Kidney glomerular epithelial cell (primary cell): ENCODE data around the gene LRRC38.

Experiments
- DNase-seq: peaks from one replicate; lab custom pipeline; 2025; lab: John Stamatoyannopoulos, UW

LRRC38 gene

GRCh38 chr1:13516606-13517005 lies 2.8 kb upstream of the LRRC38 start:
- DNase-seq, result no peak

DNA sequence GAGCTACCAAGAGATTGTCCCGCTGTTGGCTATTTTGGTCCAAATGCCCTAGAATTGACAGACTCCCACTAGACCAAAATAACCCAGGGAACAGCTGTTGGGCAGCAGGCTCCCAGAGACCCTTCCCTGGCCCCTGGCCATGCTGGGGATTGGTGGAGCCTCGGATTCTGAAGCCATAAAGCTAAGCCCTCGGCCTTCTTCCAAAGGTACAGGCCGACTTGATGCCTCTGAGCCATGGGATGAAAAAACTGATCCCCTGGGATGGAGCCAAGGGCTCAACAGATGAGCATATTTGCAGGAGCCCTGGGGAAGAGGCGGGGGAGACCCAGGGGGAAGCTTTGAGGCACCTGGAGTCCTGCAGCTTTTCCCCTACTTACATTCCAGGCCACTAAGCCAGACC lies 1.0 kb upstream of the LRRC38 start:
- no peak for DNase-seq

- DNase-seq, result no peak
Observed at GRCh38 chr1:13513063-13513894, 524 bp downstream of the LRRC38 start.

DNA sequence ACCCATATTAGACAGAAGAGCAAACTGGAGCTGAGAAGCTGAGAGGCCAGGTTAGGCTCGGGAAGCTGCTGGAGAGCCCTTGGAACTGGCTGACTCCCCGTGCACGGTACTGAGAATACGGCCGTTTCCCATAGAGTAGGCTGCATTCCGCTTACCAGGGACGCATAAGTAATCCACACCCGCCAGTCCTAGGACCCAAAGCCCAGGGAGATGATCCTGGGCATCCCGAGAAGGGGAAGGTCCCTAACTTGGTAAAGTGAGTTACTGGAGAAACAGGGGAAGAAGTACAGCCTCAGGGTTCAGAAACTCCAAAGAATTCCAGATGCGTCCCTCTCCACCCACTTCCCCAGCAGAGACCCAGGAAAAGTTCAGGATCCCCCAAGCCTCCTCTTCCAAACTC lies 1.3 kb downstream of the LRRC38 start:
- no peak for DNase-seq

DNA sequence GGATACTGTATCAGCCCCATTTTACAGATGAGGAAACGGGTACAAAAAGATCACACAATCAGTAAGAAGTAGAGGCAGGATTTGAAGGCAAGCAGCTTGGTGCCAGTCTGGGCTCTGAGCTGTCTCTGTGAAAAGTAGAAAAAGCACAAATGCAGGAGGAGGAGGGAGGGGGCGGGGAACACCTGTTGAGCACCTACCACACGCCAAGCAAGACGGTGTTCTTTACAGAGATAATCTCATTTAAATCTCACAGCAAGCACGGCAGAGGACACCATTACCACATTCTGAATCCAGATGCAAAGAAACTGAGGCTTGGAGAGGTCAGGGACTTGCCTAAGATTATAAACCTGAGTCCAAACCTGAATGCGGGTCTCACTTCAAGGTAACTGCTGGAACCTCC lies 3.3 kb downstream of the LRRC38 start:
- DNase-seq, result no peak

GRCh38 chr1:13507075-13507474 lies 6.7 kb downstream of the LRRC38 start:
- no peak for DNase-seq

DNA sequence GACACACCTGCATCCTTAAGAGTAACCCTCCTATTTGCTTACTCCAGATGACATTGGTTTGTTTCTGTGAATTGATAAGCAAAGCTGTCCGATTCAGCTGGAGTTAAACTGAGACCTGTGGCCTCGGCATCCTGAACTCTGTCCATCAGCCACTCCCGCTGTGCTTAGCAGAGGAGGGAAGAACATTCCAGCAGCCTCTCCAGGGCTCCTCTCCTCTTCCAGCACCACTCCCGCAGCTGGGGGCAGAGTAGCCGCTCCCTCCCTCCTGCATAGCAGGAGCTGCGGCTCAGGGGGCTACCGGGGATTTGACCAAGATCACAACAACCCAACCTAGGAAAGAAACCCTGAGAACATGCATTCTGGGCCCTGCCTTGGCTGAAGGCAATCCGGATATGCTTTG lies 8.8 kb downstream of the LRRC38 start:
- DNase-seq, result no peak

DNA sequence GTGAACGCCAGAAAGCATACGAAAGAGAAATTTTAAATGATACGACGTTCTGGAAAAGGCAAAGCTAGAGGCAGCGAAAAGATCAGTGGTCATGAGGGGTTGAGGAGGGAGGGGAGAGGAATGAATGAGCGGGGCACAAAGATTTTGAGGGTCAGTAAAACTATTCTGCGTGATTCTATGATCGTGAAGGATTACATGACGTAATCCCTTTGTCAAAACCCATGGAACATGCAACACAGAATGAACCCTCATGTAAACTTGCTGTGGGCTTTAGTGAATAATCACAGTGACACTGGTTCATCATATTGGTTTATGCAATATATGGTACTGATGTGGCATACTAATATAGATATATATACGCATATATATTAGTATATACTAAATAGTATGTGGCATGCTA lies 13.0 kb downstream of the LRRC38 start:
- no peak for DNase-seq

- no peak for DNase-seq
Observed at GRCh38 chr1:13499422-13499821, 14.4 kb downstream of the LRRC38 start.

DNA sequence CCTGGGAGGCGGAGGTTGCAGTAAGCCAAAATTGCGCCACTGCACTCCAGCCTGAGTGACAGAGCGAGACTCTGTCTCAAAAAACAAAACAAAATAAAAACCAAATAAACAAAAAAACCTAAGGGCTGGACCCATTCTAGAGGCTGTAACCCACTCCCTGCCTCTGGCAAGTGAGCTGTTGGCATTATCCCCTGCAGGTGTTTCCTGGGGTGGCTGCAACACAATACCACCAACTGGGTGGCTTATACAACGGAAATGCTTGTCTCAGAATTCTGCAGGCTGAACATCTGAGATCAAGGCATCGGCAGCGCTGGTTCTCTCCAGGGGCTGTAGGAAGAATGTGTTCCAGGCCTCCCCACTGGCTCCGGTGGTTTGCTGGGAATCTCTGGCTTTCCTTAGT lies 15.2 kb downstream of the LRRC38 start:
- DNase-seq, result no peak

DNA sequence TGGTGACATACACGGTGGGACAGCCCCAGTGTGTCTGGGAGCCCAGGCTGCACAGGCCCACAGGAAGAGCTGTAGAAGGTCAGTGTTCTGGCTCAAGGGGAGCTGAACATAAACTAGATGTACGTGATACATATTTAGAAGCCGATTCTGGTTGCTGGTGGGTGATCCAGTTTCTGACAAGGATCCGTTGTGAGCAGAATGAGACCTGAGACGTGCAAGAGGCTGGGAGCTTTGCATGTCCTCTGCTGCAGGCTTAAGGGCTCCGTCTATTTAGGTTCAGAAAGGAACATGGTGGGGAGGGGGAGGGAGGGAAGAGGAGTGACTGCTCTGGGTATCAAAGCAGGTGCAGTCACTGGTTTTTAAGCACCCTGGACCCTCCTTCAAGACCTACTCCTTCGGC lies 18.6 kb downstream of the LRRC38 start:
- no peak for DNase-seq

GRCh38 chr1:13494712-13495111 lies 19.1 kb downstream of the LRRC38 start:
- no peak for DNase-seq

DNA sequence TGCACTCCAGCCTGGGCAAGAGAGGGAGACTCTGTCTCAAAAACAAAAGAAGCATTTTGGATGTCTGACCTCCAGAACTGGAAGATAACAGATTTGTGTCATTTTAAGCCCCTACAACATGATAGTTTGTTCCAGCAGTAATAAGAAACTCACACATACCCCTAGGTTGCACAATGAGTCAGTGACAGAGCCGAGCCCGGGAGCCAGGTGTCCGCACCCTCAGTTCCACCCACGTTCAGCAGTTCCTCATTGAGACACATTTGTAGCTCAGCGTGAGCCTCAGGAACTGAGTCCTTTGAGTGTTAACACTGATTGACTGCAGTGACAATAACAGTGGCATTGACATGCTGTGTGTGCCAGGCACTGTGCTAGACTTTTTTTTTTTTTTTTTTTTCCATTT lies 19.8 kb downstream of the LRRC38 start:
- DNase-seq, result no peak

DNA sequence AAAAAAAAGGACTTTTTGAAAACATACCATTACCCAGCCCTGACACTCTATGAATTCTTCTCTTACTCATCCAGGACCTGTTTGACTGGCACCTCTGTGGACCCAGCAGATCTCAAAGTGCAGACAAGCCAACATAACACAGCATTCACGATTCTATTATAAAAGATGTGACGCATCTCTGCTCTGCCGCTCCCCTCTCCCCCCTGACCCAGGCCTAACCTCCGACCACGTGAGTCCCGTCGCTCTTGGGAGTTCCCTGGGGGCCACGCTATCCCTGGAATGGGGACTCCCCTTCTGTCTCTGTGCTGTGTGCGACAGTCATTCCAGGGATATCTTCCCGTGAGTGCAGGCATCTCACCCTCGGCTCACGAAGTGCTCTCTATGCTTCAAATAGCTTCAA lies 21.1 kb downstream of the LRRC38 start:
- DNase-seq, result no peak

GRCh38 chr1:13487957-13488356 lies 25.8 kb downstream of the LRRC38 start:
- DNase-seq, result no peak

GRCh38 chr1:13487143-13487868 lies 26.5 kb downstream of the LRRC38 start:
- DNase-seq, result no peak

- no peak for DNase-seq
Observed at GRCh38 chr1:13483946-13484345, 29.9 kb downstream of the LRRC38 start.

DNA sequence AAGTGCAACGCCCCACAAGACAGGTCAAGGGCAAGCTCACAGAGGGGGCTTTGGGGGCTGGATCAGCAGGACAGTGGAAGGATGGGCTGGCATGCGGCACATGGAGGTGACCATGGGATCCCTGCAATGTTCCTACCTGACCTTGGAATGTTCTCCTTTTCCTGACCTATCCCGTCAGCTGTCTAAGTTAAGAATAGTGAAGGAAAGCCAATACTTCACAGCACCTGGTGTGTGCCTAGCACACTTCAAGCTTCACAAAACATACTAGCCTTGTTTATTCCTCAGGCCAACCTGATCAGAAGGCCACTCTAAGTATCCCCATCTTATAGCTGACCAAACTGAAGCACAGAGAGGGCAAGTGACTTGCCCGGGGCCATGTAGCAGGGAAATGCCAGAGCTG lies 31.2 kb downstream of the LRRC38 start:
- DNase-seq, result no peak

DNA sequence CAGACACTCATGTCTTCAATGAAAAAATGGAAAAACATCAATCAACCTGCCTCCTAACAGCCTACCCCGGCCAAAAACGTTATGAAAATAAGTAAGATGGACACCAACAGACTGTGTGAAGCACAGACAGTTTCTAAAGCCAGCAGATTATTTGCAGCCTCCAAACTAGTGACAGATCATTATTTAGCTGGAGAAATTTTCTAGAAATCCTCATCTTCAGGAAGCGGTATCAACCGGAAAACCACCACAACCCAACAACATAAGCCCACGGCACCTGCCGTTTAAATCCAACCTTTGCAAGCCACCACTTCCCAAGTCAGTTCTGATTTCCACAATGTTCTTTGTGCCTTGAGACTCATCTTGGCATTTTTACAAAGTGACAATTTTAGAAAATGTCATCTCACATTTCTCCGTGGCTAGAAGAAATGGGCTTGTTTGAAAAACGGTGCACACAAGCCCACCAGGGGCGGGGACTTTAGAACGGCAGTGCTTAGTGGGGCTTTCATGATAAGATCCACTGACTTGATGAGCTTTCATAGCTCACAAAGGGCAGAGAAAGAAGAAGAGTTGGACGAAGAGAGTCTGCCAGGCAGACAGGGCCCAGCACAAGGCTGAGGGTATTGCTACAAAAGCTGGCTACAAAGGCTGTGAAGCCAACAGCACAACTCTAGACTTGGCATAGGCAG lies 34.5 kb downstream of the LRRC38 start:
- DNase-seq, result no peak

DNA sequence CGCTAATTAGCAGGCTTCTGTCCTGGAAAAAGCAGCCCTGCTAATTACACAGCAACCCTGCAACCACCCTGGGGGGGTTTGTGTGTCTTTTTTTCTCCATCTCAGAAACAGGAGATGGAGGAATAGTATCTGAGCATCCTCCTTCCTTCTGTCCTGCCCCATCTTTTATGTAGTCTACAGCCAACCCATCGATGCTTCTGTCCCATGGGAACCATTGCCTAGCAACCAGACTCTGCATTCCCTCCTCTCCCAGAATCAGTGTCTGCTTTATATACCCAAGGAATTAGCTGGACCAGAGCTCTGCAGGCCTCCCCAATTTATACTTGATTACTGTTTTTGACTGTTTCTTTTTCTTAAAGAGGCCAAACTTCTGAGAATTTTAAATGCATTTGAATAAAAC lies 35.1 kb downstream of the LRRC38 start:
- DNase-seq, result no peak

- peak; percentile 3 for DNase-seq
Observed at GRCh38 chr1:13469343-13469742, 44.5 kb downstream of the LRRC38 start.

DNA sequence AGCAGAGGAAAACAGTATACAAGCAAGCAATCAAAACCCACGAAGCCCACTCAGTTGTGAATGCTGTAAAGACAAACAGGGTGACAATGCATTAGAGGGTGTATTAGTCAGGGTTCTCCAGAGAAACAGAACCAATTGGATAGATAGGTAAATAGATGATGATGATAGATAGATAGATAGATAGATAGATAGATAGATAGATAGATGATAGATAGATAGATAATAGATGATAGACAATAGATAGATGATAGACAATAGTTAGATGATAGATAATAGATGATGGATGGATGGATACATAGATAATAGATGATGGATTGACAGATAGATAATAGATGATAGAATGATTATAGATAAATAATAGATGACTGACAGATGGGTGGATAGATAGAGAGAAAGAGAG lies 48.3 kb downstream of the LRRC38 start:
- DNase-seq, result no peak

- no peak for DNase-seq
Observed at GRCh38 chr1:13462682-13463081, 51.1 kb downstream of the LRRC38 start.
